Measurements from ENCODE around the gene SEL1L. TPM values are rescaled to one million over a fixed set of nuclear protein-coding genes. Genes with fewer than 3 reads are reported as not detected.
"Not testable (repeated sequence)": the region's sequence is repeated elsewhere in the genome, so short reads cannot be mapped to it uniquely, and the experiment has no call there.

Gene SEL1L
- total RNA-seq, 1 experiment from 2014 or later: 12.0 TPM

GRCh38 chr14:81440041-81440440 is 93.6 kb downstream of the SEL1L start:
- Histone ChIP-seq H3K36me3 (no peaks in the 10 kb centered on the region), H3K27me3 (peaks cover 16% of the 10 kb centered on the region), H3K9me3 (no peaks in the 10 kb centered on the region), H3K4me3 (no peak overlapping the region)
- no peak for DNase-seq

DNA sequence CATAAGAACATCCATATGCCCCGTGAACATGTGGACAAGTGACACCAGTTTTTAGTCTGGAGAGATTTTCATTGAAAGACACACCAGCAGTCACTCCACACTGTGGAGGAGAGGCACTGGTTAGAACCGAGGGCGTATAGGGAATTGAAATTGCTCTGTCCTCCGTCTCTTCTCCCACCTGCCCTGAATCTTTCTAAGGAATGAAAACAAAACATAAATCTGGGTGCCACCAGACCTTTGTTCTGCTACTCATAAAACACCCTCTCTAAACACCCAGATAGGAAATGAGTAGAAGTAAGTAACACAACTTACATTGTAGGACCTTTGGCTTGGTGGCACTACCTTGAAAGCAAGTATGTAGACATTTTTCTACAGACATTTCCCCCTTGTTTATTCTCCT is 96.4 kb downstream of the SEL1L start:
- no peak overlapping the region for H3K4me3 ChIP-seq
- H3K27me3 ChIP-seq: peaks cover 21% of the 10 kb centered on the region
- no peaks in the 10 kb centered on the region for H3K36me3 ChIP-seq
- DNase-seq: no peak
- no peaks in the 10 kb centered on the region for H3K9me3 ChIP-seq

DNA sequence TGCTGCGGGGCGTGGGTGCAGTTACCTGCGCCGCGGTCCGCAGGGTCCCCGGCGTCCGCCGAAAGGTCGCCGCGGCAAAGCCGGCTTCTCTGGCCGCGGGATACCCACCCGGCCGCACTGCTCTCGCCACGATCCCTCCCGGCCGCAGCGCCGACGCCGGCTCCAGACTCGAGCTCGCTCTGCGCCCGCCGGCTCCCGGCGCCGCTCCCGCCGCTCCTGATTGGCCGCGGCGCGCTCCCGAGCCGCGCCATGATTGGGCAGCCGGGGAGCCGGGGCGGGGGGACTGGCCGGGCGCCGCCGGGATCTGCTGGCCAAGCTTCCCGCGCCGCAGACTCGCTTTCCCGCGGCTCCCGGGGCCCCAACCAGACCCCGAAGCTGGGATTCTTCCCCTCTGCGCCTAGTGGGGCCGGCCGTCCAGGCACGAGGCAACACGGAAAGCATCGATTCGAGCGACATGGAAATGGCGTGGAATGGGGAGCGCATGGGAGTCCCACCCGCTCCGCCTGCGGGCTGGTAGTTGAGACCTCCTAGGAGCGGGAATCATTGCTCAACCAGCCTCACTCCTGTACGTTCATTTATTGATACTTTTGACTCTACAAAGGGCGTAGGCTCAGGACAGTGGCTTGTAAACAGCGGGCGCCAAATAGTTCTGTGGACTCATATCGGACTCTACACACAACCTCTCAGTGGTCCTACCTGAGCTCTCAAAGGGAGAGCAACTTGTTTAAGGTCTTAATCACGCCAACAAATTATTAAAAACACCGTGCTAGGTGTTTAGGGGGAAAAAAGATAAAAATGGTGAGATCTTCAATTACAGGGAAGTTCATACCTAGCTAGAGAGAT is 97.1 kb downstream of the SEL1L start:
- Histone ChIP-seq H3K9me3 (no peaks in the 10 kb centered on the region), H3K27me3 (peaks cover 21% of the 10 kb centered on the region), H3K4me3 (peak overlapping the region; percentile 35), H3K36me3 (no peaks in the 10 kb centered on the region)
- peak; percentile 68 for DNase-seq

DNA sequence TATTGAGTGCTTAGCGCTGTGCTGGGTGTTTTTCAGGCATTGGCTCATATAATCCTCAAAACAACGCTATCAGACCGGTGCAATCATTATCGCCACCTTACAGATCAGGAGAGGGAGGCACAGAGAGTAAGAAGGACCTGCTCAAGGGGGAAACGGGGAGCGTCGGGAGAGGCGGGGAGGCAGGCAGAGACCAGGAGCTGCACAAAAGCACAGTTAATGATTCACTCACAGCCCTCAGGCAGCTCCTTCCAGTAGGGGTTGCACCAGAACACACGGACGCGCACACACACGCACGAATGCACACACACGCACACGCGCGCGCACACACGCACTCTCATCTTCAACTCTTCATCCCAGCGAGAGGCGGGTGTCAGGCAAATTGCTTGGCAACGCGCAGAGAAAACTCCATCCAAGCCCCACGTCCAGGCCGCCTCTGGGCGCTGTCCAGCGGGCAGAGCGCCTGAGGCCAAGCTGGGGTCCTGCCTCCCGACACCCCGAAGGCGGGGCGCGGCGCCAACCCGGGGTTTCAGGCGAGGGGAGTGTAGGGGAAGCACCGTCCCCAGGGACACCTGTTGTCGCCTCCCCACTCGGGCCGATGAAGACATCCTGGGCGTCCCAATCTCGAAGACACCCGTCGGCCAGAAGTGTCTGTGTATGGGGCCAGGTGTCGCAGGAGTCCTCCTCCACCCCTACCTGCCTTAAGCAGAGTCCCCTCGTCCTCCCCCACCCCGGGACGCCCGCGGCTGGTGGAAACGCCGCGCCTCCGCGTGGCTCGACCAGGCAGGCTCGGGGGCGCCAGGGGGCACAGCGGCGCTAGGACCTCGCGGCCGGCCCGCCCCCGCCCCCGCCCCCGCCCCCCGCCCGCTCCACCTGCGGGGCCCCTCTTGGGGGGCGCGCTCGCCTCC is 98.0 kb downstream of the SEL1L start:
- Histone ChIP-seq H3K27me3 (peaks cover 21% of the 10 kb centered on the region), H3K9me3 (no peaks in the 10 kb centered on the region), H3K4me3 (no peak overlapping the region), H3K36me3 (no peaks in the 10 kb centered on the region)
- DNase-seq: peak; percentile 12

GRCh38 chr14:81435048-81435390 is 98.6 kb downstream of the SEL1L start:
- no peak for DNase-seq
- peaks cover 21% of the 10 kb centered on the region for H3K27me3 ChIP-seq
- H3K4me3 ChIP-seq: no peak overlapping the region
- H3K9me3 ChIP-seq: no peaks in the 10 kb centered on the region
- H3K36me3 ChIP-seq: no peaks in the 10 kb centered on the region

DNA sequence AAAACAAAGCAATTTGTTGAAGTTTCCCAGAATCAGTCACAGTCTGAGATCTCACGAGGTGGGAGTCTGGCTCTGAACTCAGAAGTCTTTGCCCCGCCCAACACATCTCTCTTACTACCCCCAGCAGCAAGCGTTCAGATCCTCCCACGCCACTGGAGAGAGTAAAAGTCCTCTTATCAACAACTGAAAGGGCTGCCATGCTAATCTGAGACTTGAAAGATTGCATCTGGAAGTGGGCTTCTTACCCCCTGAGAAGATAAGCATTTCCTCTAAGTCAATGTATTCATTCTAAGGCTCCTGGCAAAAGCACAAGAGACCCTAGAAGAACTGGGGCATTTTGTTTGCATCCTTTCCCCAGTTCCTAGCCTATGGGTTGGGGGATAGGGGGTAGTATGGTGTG is 99.4 kb downstream of the SEL1L start:
- Histone ChIP-seq H3K9me3 (no peaks in the 10 kb centered on the region), H3K4me3 (no peak overlapping the region), H3K36me3 (no peaks in the 10 kb centered on the region), H3K27me3 (peaks cover 21% of the 10 kb centered on the region)
- no peak for DNase-seq

DNA sequence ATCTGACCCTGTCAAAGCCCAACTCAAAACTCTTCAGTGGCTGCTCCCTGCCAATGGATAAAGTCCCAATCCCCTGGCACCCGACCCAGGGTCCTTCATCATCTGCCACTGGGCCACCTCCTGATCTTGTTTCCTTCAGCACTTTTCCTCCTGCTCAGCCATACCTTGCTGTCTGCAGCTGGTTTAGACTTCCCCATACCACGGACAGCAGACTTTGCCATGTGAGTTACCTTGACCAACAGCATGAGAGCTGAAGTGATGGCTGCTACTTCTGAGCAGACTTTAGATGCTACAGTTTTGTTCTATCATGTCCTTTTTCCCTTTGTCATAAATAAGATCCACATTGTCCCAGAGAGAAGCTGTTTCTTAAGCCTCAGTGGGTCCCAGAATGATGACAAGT is 100.3 kb downstream of the SEL1L start:
- H3K27me3 ChIP-seq: peaks cover 21% of the 10 kb centered on the region
- no peaks in the 10 kb centered on the region for H3K9me3 ChIP-seq
- no peak for DNase-seq
- H3K36me3 ChIP-seq: no peaks in the 10 kb centered on the region
- no peak overlapping the region for H3K4me3 ChIP-seq

DNA sequence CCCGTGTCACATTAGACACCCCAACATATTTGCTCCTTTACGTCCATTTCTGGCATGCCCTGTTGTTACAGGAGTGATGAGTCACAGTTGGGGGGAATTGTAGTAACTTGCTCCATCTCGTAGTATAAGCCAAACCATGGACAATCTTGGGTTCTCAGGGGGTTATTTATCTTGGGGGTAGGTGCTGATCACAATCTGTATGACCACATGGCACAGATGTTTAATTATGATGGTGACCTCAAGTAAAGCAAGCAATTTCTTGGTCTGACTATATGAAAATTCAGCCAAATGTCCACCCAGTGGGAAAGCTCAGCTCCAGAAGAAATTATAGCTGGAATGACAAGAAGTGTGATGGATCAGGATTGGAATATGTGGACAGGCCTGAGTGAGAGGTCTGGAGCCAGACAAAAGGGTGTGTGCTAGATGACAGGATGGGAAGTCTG is 101.4 kb downstream of the SEL1L start:
- H3K4me3 ChIP-seq: no peak overlapping the region
- no peaks in the 10 kb centered on the region for H3K9me3 ChIP-seq
- no peak for DNase-seq
- peaks cover 21% of the 10 kb centered on the region for H3K27me3 ChIP-seq
- no peaks in the 10 kb centered on the region for H3K36me3 ChIP-seq

GRCh38 chr14:81430235-81430634 is 103.4 kb downstream of the SEL1L start:
- Histone ChIP-seq H3K9me3 (no peaks in the 10 kb centered on the region), H3K4me3 (no peak overlapping the region), H3K36me3 (no peaks in the 10 kb centered on the region), H3K27me3 (peaks cover 8% of the 10 kb centered on the region)
- DNase-seq: no peak

DNA sequence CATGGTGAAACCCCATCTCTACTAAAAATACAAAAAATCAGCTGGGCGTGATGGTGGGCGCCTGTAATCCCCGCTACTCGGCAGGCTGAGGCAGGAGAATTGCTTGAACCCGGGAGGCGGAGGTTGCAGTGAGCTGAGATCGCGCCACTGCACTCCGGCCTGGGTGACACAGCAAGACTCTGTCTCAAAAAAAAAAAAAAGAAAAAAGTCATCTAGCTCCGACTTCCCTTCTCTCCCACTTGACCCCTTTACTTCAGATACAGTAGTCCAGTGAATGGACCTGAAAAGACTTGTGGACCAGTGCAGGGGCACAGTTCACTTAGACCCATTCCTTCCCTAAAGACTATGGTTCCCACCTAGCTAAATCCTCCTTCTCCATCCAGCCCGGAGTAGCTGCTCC is 103.9 kb downstream of the SEL1L start:
- not testable (repeated sequence) for DNase-seq, H3K27me3 ChIP-seq, H3K9me3 ChIP-seq, H3K4me3 ChIP-seq, H3K36me3 ChIP-seq

GRCh38 chr14:81429028-81429427 is 104.6 kb downstream of the SEL1L start:
- H3K9me3 ChIP-seq: no peaks in the 10 kb centered on the region
- DNase-seq: no peak
- H3K36me3 ChIP-seq: no peaks in the 10 kb centered on the region
- 0 out of 2 replicates have a peak, but pooled peaks cover 2% of the 10 kb centered on the region for H3K27me3 ChIP-seq
- H3K4me3 ChIP-seq: no peak overlapping the region

GRCh38 chr14:81427348-81428058 is 106.2 kb downstream of the SEL1L start:
- Histone ChIP-seq H3K4me3 (no peak overlapping the region), H3K36me3 (no peaks in the 10 kb centered on the region), H3K9me3 (no peaks in the 10 kb centered on the region), H3K27me3 (no peaks in the 10 kb centered on the region)
- DNase-seq: no peak

GRCh38 chr14:81423504-81423903 is 110.1 kb downstream of the SEL1L start:
- Histone ChIP-seq H3K9me3 (no peaks in the 10 kb centered on the region), H3K4me3 (no peak overlapping the region), H3K36me3 (no peaks in the 10 kb centered on the region), H3K27me3 (no peaks in the 10 kb centered on the region)
- DNase-seq: no peak

Other genes with a start within 250 kb of the SEL1L start
- not detected in 2 replicates for gene STON2, start 133.5 kb downstream of the SEL1L start, total RNA-seq (2014; rRNA removed; shearing (Covaris generic); ENCODE audit: low replicate concordance)